ENCODE data around the gene PBX3.

DNA sequence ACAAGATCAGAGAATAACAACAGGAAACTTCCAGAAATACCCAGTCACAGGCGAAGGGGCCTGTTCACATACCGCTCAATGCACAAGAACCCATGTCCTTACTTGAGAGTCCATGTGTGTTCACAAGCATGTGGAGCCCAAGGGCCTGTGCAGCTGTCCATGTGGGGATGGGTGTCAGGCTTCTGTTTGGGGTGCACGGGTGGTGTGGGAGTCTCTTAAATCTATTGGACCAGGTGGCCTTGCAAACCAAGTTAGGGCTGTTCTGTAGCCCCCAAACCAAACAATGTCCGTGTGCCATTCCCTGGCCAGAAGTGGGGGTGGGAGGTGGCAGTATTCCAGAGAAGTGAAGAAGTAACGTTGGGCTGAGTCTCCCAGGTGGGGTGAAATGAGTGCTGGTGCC, 222.3 kb downstream of the PBX3 start:
- TF ChIP-seq, protein P1, sequence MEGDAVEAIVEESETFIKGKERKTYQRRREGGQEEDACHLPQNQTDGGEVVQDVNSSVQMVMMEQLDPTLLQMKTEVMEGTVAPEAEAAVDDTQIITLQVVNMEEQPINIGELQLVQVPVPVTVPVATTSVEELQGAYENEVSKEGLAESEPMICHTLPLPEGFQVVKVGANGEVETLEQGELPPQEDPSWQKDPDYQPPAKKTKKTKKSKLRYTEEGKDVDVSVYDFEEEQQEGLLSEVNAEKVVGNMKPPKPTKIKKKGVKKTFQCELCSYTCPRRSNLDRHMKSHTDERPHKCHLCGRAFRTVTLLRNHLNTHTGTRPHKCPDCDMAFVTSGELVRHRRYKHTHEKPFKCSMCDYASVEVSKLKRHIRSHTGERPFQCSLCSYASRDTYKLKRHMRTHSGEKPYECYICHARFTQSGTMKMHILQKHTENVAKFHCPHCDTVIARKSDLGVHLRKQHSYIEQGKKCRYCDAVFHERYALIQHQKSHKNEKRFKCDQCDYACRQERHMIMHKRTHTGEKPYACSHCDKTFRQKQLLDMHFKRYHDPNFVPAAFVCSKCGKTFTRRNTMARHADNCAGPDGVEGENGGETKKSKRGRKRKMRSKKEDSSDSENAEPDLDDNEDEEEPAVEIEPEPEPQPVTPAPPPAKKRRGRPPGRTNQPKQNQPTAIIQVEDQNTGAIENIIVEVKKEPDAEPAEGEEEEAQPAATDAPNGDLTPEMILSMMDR (optimal IDR thresholded peaks at IDR 0.05 in 1 of 3, IDR thresholded peaks at IDR 0.05 in 1 of 3, conservative IDR thresholded peaks at IDR 0.05 in 1 of 3; ENCODE audit: extremely low read depth in 1 of 3, insufficient read depth in 2 of 3, low read length in 3 of 3) = no peak
- TF ChIP-seq EZH2 (IDR thresholded peaks at IDR 0.05; ENCODE audit: low read length) = no peak
